Measurements from ENCODE around the gene CFAP57.

The CFAP57 gene

DNA sequence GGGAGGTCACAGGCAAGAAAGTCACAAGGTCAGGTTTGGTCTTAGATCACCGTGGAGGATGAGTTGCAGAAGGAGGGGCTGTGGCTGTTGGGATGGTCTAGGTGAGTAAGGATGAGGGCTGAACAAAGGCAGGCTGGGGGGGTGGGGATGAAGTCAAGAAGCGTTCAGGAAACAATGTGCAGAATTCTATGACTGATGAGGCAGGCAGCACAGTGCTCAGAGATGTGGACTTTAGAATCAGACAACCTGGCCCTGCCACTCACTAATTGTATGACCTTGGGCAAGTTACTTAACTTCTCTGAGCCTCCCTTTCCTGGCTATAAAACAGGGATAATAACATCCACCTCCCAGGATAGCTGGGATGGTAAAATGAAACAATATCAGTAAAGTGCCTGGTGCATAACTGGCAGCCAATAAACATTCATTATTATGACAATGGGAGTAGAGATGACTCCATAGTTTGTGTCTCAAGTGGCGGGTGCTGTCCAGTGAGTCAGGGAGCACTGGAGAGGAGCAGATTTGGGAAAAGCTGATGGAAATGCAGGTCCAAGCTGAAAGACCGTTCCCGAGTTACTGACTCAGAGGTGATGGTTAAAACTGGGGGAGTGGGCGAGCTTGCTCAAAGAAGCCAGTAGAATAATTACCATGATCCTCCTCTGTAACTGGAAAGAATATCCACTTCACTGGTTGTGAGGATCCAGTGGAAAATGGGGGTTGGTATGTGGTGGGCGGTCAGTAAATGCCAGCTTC, 130.8 kb downstream of the CFAP57 start:
- no peak for DNase-seq

DNA sequence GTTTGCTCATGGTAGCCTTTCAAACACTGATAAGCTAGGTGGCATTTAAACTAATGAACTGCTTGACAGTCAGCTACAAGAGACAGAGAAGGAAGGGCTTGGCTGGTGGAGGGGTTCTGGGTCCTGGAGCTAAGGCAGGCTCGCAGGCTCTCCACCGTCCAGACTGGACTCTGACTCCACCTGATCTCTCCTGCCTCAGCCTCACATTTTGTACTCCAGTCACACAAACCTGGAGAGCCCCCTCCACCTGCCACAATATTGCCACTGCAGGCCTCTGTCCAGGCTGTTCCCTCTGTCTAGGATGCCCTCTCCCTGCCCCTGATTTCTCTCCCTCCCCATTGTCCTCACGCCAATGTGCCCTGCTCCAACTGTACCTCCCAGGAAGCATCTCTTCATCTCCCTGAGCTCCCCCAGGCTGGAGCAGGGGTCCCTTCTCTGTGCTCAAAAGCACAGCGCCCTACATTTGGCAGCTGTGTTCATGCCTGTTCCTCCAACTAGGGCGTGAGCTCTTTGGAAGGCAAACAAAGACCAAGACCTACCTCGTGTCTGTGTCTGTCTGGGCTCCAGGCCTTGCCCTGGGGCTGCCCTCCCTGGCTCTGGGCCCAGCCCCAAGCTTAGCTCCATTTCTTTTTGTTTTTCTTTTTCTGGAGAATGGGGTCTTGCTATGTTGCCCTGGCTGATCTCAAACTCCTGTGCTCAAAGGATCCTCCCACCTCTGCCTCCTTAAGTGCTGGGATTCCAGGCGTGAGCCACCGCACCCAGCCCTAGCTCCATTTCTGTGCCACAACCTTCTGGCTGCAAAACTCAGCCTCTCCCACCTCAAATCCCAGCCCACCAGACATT, 131.6 kb downstream of the CFAP57 start:
- no peak for DNase-seq
